Activated CD4-positive, CD25-positive, alpha-beta regulatory T cell (primary cell): ENCODE results near the gene FHOD3.
"Not testable (repeated sequence)": the region's sequence is repeated elsewhere in the genome, so short reads cannot be mapped to it uniquely, and the experiment has no call there.

Experiments used
- DNase-seq, 4 experiments: peaks; one replicate each; lab custom pipeline; 2025; lab: John Stamatoyannopoulos, UW

The FHOD3 gene

GRCh38 chr18:36350251-36350651 lies 52.7 kb downstream of the FHOD3 start:
- DNase-seq, result no peak

GRCh38 chr18:36350839-36351469 lies 53.4 kb downstream of the FHOD3 start:
- no peak for DNase-seq

GRCh38 chr18:36352384-36352783 lies 54.9 kb downstream of the FHOD3 start:
- DNase-seq, result no peak

- no peak for DNase-seq
These were observed 57.5 kb downstream of the FHOD3 start for GRCh38 chr18:36354989-36355388.

- no peak for DNase-seq
These were observed 58.0 kb downstream of the FHOD3 start for GRCh38 chr18:36355511-36355910.

- DNase-seq, result not testable (repeated sequence)
These were observed 59.2 kb downstream of the FHOD3 start for GRCh38 chr18:36356741-36357140.

- no peak for DNase-seq
These were observed 60.6 kb downstream of the FHOD3 start for GRCh38 chr18:36358141-36358540.

GRCh38 chr18:36360256-36360909 lies 62.9 kb downstream of the FHOD3 start:
- no peak for DNase-seq

- DNase-seq, result no peak
These were observed 67.6 kb downstream of the FHOD3 start for GRCh38 chr18:36364911-36365624.

GRCh38 chr18:36365836-36366775 lies 68.6 kb downstream of the FHOD3 start:
- no peak for DNase-seq

- no peak for DNase-seq
These were observed 69.7 kb downstream of the FHOD3 start for GRCh38 chr18:36366994-36367839.

- DNase-seq, result no peak
These were observed 71.4 kb downstream of the FHOD3 start for GRCh38 chr18:36368889-36369288.

- DNase-seq, result no peak
These were observed 75.4 kb downstream of the FHOD3 start for GRCh38 chr18:36372903-36373311.

GRCh38 chr18:36374262-36374661 lies 76.7 kb downstream of the FHOD3 start:
- DNase-seq, result no peak

GRCh38 chr18:36375118-36375517 lies 77.6 kb downstream of the FHOD3 start:
- no peak for DNase-seq

GRCh38 chr18:36376361-36376760 lies 78.8 kb downstream of the FHOD3 start:
- DNase-seq, result no peak

GRCh38 chr18:36377626-36378025 lies 80.1 kb downstream of the FHOD3 start:
- DNase-seq, result no peak

GRCh38 chr18:36378205-36378604 lies 80.7 kb downstream of the FHOD3 start:
- no peak for DNase-seq

GRCh38 chr18:36379435-36379984 lies 82.0 kb downstream of the FHOD3 start:
- DNase-seq, result no peak

GRCh38 chr18:36380173-36380827 lies 82.8 kb downstream of the FHOD3 start:
- DNase-seq, result no peak
